Activated CD4-positive, alpha-beta T cell treated with anti-CD3 and anti-CD28 coated beads for 36 hours (primary cell): ENCODE measurements around the gene TNFRSF18. TPM values are rescaled to one million over a fixed set of nuclear protein-coding genes. Genes with fewer than 3 reads are reported as not detected.

Experiments
- ATAC-seq: fragments of 200-7000 bp; cut with Tn5 transposase; one replicate; pipeline ENCODE4 v1.10.0; 2021; ENCODE audit warnings: mild to moderate bottlenecking, moderate library complexity
- CTCF ChIA-PET: fragments of 350-600 bp; sonication (Branson Sonifier 250); formaldehyde crosslinking; loops from one replicate; lab custom pipeline; 2021; ENCODE audit warnings: antibody characterized with exemption; lab: Charles Lee
- POLR2A ChIA-PET: fragments of 350-600 bp; sonication (Branson Sonifier 250); formaldehyde crosslinking; loops from one replicate; lab custom pipeline; 2021; ENCODE audit warnings: antibody characterized with exemption, inconsistent platforms; lab: Charles Lee
- DNase-seq: peaks from one replicate; pipeline ENCODE4 v3.0.0-alpha.2; 2020
- H3K27ac Mint-ChIP-seq: one replicate; pipeline ENCODE4 v1.8.0; 2021; ENCODE audit warnings: mixed read lengths
- H3K27me3 Mint-ChIP-seq: one replicate; pipeline ENCODE4 v1.8.0; 2021; ENCODE audit warnings: mixed read lengths
- H3K36me3 Mint-ChIP-seq: one replicate; pipeline ENCODE4 v1.8.0; 2021; ENCODE audit warnings: low read depth, mixed read lengths
- H3K4me1 Mint-ChIP-seq: one replicate; pipeline ENCODE4 v1.8.0; 2021; ENCODE audit warnings: mixed read lengths
- H3K4me3 Mint-ChIP-seq: one replicate; pipeline ENCODE4 v1.8.0; 2021; ENCODE audit warnings: mild to moderate bottlenecking, moderate library complexity, mixed read lengths
- H3K9me3 Mint-ChIP-seq: one replicate; pipeline ENCODE4 v1.8.0; 2021; ENCODE audit warnings: low read depth, mixed read lengths
- intact Hi-C, 2 experiments: fragments of 100-400 bp; cut with DNase I in 1 of 2; cut with micrococcal nuclease in 1 of 2; formaldehyde crosslinking; loops; one replicate each; pipeline versions ENCODE4 v1.14.2 to v1.15.1; 2022 to 2024; cut with DNase I, micrococcal nuclease
- total RNA-seq, 2 experiments: library from RNA; stranded (reverse); gene quantifications; one replicate each; pipeline ENCODE4 v1.2.3, GENCODE V29; 2021

Gene TNFRSF18
- total RNA-seq, 2 experiments from 2014 or later, result 95.0 to 164 TPM

DNA sequence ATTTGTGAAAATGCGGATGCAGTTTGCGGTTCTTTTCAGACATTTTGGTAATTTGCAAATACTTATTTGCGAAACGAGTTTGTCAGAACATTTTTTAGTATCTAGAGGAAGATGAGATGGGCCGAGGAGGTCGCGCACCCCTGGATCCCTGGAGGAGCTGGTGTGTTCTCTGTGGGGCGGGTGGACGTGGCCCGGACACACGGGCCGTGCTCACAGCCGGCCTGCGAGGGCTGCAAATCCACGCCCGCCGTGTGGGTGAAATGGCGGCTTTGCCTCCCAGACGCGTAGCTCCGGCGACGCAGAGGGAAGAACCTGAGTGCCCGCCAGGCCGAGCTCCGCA lies 42.1 kb downstream of the TNFRSF18 start:
- H3K4me1 Mint-ChIP-seq, result no peaks in the 10 kb centered on the region
- intact Hi-C loops, result no loop called here
- no peak overlapping the region for H3K4me3 Mint-ChIP-seq
- ATAC-seq (no peak), DNase-seq (no peak)
- H3K27ac Mint-ChIP-seq, result no peak overlapping the region
- H3K9me3 Mint-ChIP-seq, result no peaks in the 10 kb centered on the region
- peaks cover 2% of the 10 kb centered on the region for H3K27me3 Mint-ChIP-seq
- CTCF ChIA-PET, result no interaction called here
- POLR2A ChIA-PET, result interaction anchor here (0.6 kb wide), 1 partner anchor 107 kb away, joined by 3 read pairs; no protein-coding TSS in a partner anchor
- H3K36me3 Mint-ChIP-seq, result no peaks in the 10 kb centered on the region

DNA sequence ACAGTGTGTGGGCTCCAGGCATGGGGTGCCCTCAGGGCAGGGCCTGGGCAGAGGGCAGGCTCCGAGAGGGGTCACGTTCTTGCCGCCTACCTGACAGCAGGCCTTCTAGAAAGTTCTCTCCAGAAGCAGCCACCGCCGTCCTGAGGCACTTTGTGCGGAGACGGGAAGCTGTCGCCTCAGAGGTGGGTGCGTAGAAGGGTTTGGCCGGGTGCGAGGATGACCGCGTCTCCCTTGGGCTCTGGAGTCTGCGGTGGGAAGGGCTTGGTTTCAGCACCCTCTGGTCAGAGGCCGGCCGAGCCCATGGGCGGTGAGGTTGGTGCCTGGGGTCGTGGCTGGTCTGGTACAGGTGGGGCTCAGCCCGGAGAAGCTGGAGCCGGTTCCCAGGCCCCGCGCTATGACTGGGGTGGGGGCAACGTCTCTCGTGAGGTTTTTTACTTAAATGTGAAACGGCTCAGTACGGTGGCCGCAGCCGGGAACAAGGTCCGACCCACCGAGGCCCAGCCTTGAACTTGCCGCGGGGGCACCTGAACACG lies 42.8 kb downstream of the TNFRSF18 start:
- no peak overlapping the region for H3K4me3 Mint-ChIP-seq
- H3K4me1 Mint-ChIP-seq, result no peaks in the 10 kb centered on the region
- no peaks in the 10 kb centered on the region for H3K9me3 Mint-ChIP-seq
- DNase-seq (no peak), ATAC-seq (no peak)
- H3K27ac Mint-ChIP-seq, result no peak overlapping the region
- intact Hi-C loops, result no loop called here
- ChIA-PET CTCF (no interaction called here), POLR2A (no interaction called here)
- H3K27me3 Mint-ChIP-seq, result peaks cover 2% of the 10 kb centered on the region
- no peaks in the 10 kb centered on the region for H3K36me3 Mint-ChIP-seq

DNA sequence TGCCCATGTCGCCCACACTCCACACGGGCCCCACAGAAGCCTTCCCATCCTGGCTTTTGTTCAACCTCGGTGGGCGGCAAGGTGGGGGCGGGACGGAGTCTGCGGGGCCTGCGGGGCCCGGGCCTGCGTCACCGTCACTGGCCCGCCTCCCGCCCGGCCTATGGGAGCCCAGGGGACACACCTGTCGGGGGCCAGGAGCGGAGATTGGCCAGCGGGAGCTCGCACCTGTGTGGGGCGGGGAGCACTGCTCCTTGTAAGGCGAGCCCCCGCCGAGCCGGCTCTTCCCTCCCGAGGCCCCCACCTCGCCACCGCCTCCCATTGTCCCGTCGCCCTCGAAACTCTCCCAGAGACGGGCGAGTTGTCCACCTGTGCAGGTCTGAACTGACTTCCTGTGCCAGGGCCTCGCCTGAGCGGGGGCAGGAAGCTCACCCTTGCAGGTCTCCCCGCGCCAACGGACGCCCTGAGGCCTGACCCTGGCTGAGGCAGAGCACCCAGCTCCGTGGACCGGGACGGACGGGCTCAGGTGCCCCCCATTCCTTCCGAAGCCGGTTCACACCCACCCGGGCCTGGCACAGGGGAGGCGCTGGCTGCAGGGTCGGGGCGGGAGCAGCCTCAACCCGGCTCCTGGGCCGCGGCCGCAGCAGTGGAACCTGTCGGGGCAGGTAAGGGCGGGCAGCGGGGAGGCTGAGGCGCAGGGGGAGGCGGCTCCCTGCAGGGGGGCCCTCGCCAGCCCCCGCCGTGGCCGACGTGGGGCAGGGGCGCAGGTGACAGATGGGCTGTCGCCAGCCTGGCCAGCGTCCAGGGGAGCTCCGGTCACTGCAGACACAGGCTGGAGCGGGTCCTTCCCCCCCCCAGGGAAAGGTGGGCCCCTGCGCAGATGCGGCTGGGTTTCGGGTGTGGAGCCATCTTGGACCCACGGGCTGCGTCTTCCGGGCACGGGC lies 43.5 kb downstream of the TNFRSF18 start:
- Mint-ChIP-seq H3K9me3 (no peaks in the 10 kb centered on the region), H3K4me1 (no peaks in the 10 kb centered on the region), H3K36me3 (no peaks in the 10 kb centered on the region), H3K27ac (no peak overlapping the region), H3K4me3 (no peak overlapping the region), H3K27me3 (peaks cover 2% of the 10 kb centered on the region)
- ChIA-PET CTCF (no interaction called here), POLR2A (no interaction called here)
- no peak for DNase-seq
- no peak for ATAC-seq
- intact Hi-C loops, result no loop called here

DNA sequence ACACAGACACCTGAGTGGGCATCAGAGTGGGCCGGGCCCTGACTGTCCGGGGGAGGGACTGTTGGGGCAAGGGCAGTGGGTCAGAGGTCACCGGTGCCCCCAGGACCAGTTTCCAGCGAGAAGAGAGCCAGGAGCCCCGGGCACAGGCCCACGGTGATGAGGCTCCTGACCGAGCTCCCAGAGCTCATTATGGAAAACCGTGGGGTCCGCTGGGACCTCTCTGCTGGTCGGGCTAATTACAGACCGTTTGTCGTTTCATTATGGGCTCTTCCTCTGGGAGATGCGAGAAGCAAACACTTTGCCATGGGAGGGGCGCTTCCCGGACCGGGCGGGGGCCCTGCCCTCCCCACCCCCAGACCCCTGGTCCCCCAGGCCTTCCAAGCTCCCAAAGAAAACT lies 44.7 kb downstream of the TNFRSF18 start:
- ChIA-PET CTCF (interaction anchor here (0.6 to 0.8 kb wide), 2 partner anchors 18 to 25 kb away, joined by 3 to 4 read pairs; no protein-coding TSS in a partner anchor), POLR2A (no interaction called here)
- H3K4me1 Mint-ChIP-seq, result no peaks in the 10 kb centered on the region
- H3K27ac Mint-ChIP-seq, result no peak overlapping the region
- no peak overlapping the region for H3K4me3 Mint-ChIP-seq
- ATAC-seq (no peak), DNase-seq (no peak)
- H3K36me3 Mint-ChIP-seq, result no peaks in the 10 kb centered on the region
- no peaks in the 10 kb centered on the region for H3K9me3 Mint-ChIP-seq
- intact Hi-C loops, result no loop called here
- H3K27me3 Mint-ChIP-seq, result peaks cover 2% of the 10 kb centered on the region

- intact Hi-C loops, result no loop called here
- POLR2A ChIA-PET, result no interaction called here
- H3K27me3 Mint-ChIP-seq, result peaks cover 2% of the 10 kb centered on the region
- CTCF ChIA-PET, result interaction anchor here (0.6 to 0.8 kb wide), 3 partner anchors 18 to 39 kb away, joined by 3 to 6 read pairs (median 4); no protein-coding TSS in a partner anchor
- ATAC-seq (no peak), DNase-seq (no peak)
- no peak overlapping the region for H3K4me3 Mint-ChIP-seq
- no peaks in the 10 kb centered on the region for H3K9me3 Mint-ChIP-seq
- H3K4me1 Mint-ChIP-seq, result no peaks in the 10 kb centered on the region
- no peaks in the 10 kb centered on the region for H3K36me3 Mint-ChIP-seq
- H3K27ac Mint-ChIP-seq, result no peak overlapping the region
These were observed 45.2 kb downstream of the TNFRSF18 start for GRCh38 chr1:1161078-1161682.

GRCh38 chr1:1160281-1160930 lies 46.0 kb downstream of the TNFRSF18 start:
- ATAC-seq, result no peak
- POLR2A ChIA-PET, result no interaction called here
- intact Hi-C loops, result no loop called here
- Mint-ChIP-seq H3K9me3 (peaks cover under 1% of the 10 kb centered on the region), H3K27ac (no peak overlapping the region), H3K4me3 (no peak overlapping the region), H3K27me3 (no peaks in the 10 kb centered on the region), H3K36me3 (no peaks in the 10 kb centered on the region), H3K4me1 (no peaks in the 10 kb centered on the region)
- DNase-seq, result no peak
- CTCF ChIA-PET, result interaction anchor here (0.7 kb wide), 1 partner anchor 39 kb away, joined by 6 read pairs; no protein-coding TSS in a partner anchor

DNA sequence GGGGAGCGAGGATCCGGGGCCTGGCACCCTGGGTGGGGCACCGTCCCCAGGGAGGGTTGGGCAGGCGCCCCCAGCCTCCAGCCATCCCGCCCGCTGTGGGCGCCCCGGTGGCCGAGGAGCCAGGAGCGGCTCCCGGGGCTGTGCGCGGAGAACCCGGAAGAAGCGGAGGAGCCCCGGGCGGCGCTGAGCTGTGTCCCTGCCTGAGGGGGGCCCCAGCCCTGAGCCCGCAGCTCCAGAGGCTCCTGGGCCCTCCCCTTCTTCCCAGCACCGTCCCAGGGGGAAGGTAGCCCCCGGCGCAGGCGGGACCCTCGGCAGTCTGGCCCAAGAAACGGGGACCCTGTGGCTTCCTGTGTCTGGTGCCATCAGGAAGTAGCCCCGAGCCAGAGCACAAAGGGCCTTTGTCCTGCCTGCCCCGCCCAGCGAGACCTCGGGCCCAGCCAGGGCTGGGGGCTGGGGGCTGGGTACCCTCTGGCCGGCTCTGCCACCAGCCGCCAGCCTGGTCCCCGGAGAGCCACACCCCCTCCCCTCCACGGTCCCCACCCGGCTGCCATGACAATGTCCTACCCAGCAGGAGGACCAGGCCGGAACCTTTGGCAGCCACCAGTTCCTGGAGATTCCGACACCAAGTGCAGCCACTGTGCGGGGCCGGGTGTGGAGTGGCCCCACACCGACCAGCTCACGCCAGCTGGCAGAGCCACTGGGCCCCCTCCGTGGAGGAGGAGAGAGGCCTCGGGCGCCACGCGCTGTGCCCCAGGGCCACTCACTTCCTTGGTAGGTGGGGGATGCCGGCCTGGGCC lies 48.3 kb downstream of the TNFRSF18 start:
- ChIA-PET POLR2A (interaction anchor here (1.5 kb wide), 1 partner anchor 16 kb away, joined by 3 read pairs; the partner anchor contains the start of gene TTLL10), CTCF (no interaction called here)
- H3K4me3 Mint-ChIP-seq, result peak overlapping the region; percentile 36
- H3K4me1 Mint-ChIP-seq, result no peaks in the 10 kb centered on the region
- H3K9me3 Mint-ChIP-seq, result peaks cover 12% of the 10 kb centered on the region
- ATAC-seq (peak; percentile 69), DNase-seq (peak; percentile 52)
- no peaks in the 10 kb centered on the region for H3K27me3 Mint-ChIP-seq
- H3K27ac Mint-ChIP-seq, result no peak overlapping the region
- intact Hi-C loops, result loop anchor here in 1 of 2 experiments (1.0 to 2.0 kb wide), 2 partner anchors 42 to 43 kb away; partner anchors contain the start of gene C1orf159
- no peaks in the 10 kb centered on the region for H3K36me3 Mint-ChIP-seq

- peak overlapping the region; percentile 69 for H3K4me3 Mint-ChIP-seq
- CTCF ChIA-PET, result no interaction called here
- DNase-seq, result peak; percentile 81
- POLR2A ChIA-PET, result interaction anchor here (1.5 kb wide), 1 partner anchor 16 kb away, joined by 3 read pairs; the partner anchor contains the start of gene TTLL10
- peak overlapping the region; percentile 47 for H3K27ac Mint-ChIP-seq
- H3K27me3 Mint-ChIP-seq, result no peaks in the 10 kb centered on the region
- no peaks in the 10 kb centered on the region for H3K36me3 Mint-ChIP-seq
- peak; percentile 86 for ATAC-seq
- H3K9me3 Mint-ChIP-seq, result peaks cover 19% of the 10 kb centered on the region
- intact Hi-C loops, result loop anchor here in 1 of 2 experiments (1.0 to 2.0 kb wide), 2 partner anchors 41 to 43 kb away; partner anchors contain the start of gene C1orf159
- no peaks in the 10 kb centered on the region for H3K4me1 Mint-ChIP-seq
These were observed 48.9 kb downstream of the TNFRSF18 start for GRCh38 chr1:1157426-1157913.

DNA sequence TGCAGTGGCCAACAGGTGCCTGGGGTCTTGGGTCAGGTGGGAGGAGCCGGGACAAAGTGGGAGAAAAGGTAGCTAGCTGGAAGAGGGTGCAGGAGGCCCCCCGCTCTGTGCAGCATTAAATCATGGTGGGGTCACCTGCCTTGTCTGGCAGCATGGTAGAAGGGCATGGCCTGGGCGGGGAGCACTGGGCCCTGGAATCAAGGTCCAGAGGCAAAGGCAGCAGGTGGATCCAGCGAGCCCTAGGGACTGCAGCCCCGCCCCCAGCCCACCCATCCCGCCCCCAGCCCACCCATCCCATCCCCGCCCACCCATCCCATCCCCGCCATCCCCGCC lies 49.4 kb downstream of the TNFRSF18 start:
- CTCF ChIA-PET, result no interaction called here
- no peak for DNase-seq
- POLR2A ChIA-PET, result no interaction called here
- H3K27ac Mint-ChIP-seq, result no peak overlapping the region
- H3K4me1 Mint-ChIP-seq, result no peaks in the 10 kb centered on the region
- H3K4me3 Mint-ChIP-seq, result peak overlapping the region; percentile 30
- H3K9me3 Mint-ChIP-seq, result peaks cover 23% of the 10 kb centered on the region
- intact Hi-C loops, result loop anchor here in 1 of 2 experiments (1.0 to 2.0 kb wide), 2 partner anchors 41 to 44 kb away; partner anchors contain the start of gene C1orf159
- no peaks in the 10 kb centered on the region for H3K27me3 Mint-ChIP-seq
- H3K36me3 Mint-ChIP-seq, result no peaks in the 10 kb centered on the region
- no peak for ATAC-seq

DNA sequence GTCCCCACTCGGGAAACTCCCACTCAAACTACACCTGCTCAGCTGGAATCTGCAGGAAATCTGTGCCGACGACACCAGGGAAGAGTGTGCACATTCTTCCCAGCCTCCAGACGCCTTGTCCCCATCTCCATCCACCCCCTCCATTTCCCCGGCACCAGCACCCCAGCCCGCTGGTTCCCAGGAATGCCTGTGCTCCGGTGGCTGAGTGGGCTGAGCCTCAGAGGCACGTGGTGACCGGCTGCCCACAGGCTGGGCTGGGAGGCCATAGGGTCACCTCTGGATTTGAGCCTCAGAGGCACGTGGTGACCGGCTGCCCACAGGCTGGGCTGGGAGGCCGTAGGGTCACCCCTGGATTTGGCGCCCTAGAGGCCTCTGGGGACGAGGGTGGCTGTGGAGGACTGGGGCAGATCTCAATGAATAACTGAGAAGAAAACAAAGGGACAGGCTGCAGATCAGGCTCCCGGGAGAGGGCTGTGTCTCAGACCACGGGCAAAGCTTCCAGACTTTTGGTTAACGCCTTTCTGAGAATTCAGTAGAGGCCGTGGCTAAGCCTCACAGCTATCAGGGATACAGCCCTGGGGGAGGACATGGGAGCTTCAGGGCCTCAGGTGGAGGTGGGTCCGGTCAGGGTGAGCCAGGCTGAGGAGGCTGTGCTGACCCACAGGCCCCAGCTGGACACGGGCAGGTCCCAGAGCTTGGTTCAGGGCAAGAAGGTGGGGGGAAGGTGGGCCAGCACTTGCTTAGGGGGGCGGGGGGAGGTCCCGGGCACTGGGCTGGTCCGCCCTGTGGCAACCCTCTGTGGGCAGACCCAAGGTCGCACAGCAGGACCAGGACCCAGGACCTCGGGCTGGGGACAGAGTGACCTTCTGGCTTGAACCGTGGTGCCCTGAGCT lies 50.0 kb downstream of the TNFRSF18 start:
- intact Hi-C loops, result loop anchor here in 1 of 2 experiments (1.0 to 2.0 kb wide), 2 partner anchors 40 to 44 kb away; partner anchors contain the start of gene C1orf159
- Mint-ChIP-seq H3K27me3 (no peaks in the 10 kb centered on the region), H3K36me3 (no peaks in the 10 kb centered on the region), H3K4me1 (no peaks in the 10 kb centered on the region), H3K4me3 (peak overlapping the region; percentile 30), H3K27ac (no peak overlapping the region), H3K9me3 (peaks cover 23% of the 10 kb centered on the region)
- ATAC-seq (no peak), DNase-seq (no peak)
- CTCF ChIA-PET, result no interaction called here
- POLR2A ChIA-PET, result no interaction called here
